Measurements from ENCODE around the gene GRID1. TPM values are rescaled to one million over a fixed set of nuclear protein-coding genes. Genes with fewer than 3 reads are reported as not detected.

The GRID1 gene
- total RNA-seq, 1 donor = not detected

DNA sequence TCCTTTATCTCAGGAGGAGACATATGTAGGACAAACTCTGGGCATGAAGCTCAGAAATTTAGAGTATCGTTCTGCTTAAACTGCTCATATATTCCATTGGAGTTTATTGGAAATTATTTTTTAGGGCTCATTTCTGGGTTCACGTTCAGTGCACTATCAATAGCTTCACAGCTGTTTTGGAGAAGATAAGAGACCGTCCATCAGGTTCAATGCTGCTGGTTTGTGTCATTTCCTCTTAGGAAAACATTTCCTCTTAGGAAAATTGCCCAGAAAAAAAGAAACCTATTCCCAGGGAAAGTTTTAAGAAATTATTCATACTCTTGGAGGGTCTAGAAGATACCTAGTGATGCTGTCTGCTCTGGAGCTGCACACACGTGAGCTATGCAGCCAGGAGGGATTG, 691.7 kb downstream of the GRID1 start:
- DNase-seq (ENCODE audit: low read depth) = no peak
- no peak overlapping the region for H3K4me3 ChIP-seq (ENCODE audit: low read depth, low read length)
- TF ChIP-seq, protein P1, sequence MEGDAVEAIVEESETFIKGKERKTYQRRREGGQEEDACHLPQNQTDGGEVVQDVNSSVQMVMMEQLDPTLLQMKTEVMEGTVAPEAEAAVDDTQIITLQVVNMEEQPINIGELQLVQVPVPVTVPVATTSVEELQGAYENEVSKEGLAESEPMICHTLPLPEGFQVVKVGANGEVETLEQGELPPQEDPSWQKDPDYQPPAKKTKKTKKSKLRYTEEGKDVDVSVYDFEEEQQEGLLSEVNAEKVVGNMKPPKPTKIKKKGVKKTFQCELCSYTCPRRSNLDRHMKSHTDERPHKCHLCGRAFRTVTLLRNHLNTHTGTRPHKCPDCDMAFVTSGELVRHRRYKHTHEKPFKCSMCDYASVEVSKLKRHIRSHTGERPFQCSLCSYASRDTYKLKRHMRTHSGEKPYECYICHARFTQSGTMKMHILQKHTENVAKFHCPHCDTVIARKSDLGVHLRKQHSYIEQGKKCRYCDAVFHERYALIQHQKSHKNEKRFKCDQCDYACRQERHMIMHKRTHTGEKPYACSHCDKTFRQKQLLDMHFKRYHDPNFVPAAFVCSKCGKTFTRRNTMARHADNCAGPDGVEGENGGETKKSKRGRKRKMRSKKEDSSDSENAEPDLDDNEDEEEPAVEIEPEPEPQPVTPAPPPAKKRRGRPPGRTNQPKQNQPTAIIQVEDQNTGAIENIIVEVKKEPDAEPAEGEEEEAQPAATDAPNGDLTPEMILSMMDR (IDR thresholded peaks at IDR 0.05; ENCODE audit: insufficient read depth, low read length) = no peak

DNA sequence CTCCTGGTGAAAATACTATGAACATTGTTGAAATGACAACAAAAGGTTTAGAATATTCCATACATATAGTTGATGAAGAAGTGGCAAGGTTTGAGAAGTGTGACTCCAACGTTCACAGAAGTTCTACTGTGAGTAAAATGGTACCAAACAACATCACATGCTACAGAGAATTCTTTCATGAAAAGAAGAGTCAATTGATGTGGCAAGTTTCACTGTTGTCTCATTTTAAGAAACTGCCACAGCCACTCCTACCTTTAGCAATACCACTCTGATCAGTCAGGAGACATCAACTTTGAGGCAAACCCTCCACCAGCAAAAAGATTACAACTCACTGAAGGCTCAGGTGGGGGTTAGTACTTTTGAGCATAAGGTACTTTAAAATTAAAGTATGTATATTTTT, 693.3 kb downstream of the GRID1 start:
- TF ChIP-seq, protein P1 (IDR thresholded peaks at IDR 0.05; ENCODE audit: insufficient read depth, low read length) = no peak
- no peak for DNase-seq (ENCODE audit: low read depth)
- no peak overlapping the region for H3K4me3 ChIP-seq (ENCODE audit: low read depth, low read length)

GRCh38 chr10:85671530-85671929, 695.1 kb downstream of the GRID1 start:
- TF ChIP-seq, protein P1 (IDR thresholded peaks at IDR 0.05; ENCODE audit: insufficient read depth, low read length) = no peak
- no peak for DNase-seq (ENCODE audit: low read depth)
- no peak overlapping the region for H3K4me3 ChIP-seq (ENCODE audit: low read depth, low read length)

DNA sequence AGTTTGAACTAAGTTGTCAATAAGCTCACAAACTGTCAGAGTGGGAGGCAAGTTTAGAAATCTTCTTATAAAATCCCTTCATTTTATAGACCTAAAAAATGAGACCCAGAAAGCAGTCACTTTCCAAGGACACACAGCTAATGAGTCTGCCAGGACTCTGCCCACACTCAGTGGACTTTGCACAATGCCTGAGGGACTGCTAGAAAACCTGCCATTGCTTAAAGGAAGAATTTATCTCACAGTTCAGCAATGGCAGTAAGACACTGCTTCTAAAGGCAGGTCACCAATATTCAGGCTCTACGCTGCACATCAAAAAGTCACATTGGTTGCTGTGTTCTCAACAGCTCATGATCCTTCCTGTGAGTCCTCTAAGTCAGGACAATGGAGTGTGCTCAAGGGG, 698.1 kb downstream of the GRID1 start:
- TF ChIP-seq, protein P1 (IDR thresholded peaks at IDR 0.05; ENCODE audit: insufficient read depth, low read length) = no peak
- H3K4me3 ChIP-seq (ENCODE audit: low read depth, low read length) = no peak overlapping the region
- DNase-seq (ENCODE audit: low read depth) = no peak

DNA sequence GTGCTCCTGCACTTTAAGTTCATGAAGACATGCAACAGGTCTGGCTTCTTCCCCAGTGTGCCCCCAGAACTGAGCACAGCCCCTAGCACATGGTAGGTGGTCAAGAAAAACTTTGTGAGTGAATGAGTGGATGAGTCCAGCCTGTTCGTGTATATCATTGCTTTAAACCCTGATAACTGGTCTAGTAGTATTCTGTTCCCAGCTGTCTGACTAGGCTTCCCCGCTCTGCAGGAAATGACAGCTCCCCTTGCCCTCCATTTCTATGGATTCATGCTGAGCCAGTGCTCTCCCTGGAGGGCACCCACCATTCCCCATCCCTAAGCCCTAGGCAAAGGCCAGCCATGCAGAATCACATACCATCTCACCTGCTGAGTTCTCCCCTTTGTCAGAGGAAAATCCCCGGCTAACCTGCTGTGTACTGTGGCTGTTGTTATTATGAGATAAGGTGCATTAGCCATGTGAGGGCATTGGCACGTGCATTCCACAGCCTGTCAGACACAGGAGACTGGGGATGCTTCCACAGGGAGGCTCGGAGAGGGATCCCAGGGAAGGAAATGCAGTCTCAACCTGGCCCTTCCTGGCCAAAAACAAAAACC, 698.9 kb downstream of the GRID1 start:
- TF ChIP-seq, protein P1 (IDR thresholded peaks at IDR 0.05; ENCODE audit: insufficient read depth, low read length) = no peak
- no peak overlapping the region for H3K4me3 ChIP-seq (ENCODE audit: low read depth, low read length)
- no peak for DNase-seq (ENCODE audit: low read depth)

GRCh38 chr10:85666987-85667386, 699.6 kb downstream of the GRID1 start:
- no peak for DNase-seq (ENCODE audit: low read depth)
- H3K4me3 ChIP-seq (ENCODE audit: low read depth, low read length) = no peak overlapping the region
- TF ChIP-seq, protein P1 (IDR thresholded peaks at IDR 0.05; ENCODE audit: insufficient read depth, low read length) = no peak

DNA sequence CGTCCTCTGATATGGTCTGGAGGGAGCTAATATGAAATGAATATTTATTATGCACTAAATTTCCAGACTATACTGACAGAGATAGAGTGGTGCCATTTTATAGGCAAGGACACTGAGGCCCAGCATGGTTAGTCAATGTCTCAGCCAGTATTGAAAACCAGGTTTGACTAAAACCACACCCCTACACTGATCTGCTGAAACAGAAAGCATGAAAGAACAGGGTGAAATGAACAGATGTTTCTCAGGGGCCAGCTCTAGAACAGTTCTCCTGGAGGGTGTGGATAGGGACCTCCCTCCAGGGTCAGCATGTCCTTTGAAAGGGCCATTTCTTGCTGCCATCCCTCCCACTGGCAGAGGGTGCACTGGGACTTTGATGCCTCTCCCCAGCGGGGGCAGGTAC, 700.5 kb downstream of the GRID1 start:
- H3K4me3 ChIP-seq (ENCODE audit: low read depth, low read length) = no peak overlapping the region
- DNase-seq (ENCODE audit: low read depth) = no peak
- TF ChIP-seq, protein P1 (IDR thresholded peaks at IDR 0.05; ENCODE audit: insufficient read depth, low read length) = no peak

Measured in fibroblast of the aortic adventitia (primary cell).